GM19455 (cell line): Measurements from ENCODE around the gene ITM2B.
A peak's percentile ranks its signal among the peaks of the same experiment; 100 is the strongest.

Experiments
- ATAC-seq: cut with Tn5 transposase; IDR thresholded peaks from one replicate; pipeline ENCODE4 v1.9.1; 2021; ENCODE audit not compliant: unreplicated experiment

ITM2B gene

DNA sequence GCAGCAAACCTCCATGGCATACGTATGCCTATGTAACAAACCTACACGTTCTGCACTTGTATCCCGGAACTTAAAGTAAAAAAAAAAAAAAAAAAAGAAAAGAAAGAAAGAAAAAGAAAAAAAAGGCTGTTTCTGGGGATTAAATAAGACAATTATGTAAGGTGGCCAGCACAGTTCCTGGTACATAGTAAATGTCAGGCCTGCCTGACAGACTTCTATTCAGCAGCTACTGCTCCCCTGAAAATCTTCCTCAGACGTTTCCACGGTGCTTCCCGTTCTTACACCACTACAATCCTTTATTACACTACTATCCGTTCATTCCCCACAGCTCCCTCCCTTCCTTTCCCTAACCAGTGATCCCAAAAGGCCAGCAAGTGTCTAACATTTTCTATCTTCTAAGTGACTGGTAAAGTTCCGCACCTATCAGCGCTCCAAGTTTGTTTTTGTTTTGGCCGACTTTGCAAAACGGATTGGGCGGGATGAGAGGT lies 69.9 kb downstream of the ITM2B start:
- peak; percentile 14 for ATAC-seq

DNA sequence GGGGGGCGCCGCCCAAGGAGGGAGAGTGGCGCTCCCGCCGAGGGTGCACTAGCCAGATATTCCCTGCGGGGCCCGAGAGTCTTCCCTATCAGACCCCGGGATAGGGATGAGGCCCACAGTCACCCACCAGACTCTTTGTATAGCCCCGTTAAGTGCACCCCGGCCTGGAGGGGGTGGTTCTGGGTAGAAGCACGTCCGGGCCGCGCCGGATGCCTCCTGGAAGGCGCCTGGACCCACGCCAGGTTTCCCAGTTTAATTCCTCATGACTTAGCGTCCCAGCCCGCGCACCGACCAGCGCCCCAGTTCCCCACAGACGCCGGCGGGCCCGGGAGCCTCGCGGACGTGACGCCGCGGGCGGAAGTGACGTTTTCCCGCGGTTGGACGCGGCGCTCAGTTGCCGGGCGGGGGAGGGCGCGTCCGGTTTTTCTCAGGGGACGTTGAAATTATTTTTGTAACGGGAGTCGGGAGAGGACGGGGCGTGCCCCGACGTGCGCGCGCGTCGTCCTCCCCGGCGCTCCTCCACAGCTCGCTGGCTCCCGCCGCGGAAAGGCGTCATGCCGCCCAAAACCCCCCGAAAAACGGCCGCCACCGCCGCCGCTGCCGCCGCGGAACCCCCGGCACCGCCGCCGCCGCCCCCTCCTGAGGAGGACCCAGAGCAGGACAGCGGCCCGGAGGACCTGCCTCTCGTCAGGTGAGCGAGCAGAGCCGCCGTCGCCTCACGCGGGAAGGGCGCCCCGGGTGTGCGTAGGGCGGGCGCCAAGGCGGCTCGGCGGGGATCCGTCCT lies 70.5 kb downstream of the ITM2B start, which contains the start of gene RB1:
RB1 (plus strand) TSS at position 393 of the 784 bp plus-strand sequence; CDS start at position 555, 162 bp downstream.
- ATAC-seq: peak; percentile 72

- peak; percentile 60 for ATAC-seq
Measured at GRCh38 chr13:48304143-48304876, 71.3 kb downstream of the ITM2B start.

GRCh38 chr13:48311223-48311622 lies 78.2 kb downstream of the ITM2B start:
- ATAC-seq: no peak

DNA sequence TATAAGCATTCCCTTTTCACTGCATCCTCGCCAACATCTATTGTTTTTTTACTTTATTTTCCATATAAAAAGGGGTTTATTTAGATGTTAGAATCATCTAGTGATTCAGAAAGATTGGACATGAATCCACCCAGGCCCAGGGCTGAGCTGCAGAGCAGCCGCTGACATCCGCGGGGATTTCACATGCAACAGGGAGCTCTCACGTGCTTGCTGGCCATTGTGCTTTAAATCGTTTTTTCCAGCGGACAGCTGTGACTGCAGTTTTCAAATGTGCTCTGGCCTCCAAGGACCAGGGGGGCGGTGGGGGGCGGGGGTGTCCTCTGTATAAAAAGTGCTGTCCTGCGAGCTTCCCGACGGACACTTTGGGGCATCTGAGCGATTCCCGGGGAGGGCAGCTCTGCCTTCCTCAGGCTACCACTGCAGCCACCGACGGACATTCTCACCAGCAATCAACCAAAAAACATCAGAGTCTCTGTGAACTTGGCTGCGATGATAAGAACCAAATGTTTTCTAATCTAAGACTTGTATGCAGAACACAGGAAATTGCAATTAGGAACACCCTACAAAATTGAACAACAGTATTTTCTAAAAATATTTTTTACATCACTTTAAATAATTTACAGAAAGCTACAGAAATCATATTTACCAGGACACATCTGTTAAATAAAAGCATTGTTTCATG lies 83.1 kb downstream of the ITM2B start:
- ATAC-seq: no peak

DNA sequence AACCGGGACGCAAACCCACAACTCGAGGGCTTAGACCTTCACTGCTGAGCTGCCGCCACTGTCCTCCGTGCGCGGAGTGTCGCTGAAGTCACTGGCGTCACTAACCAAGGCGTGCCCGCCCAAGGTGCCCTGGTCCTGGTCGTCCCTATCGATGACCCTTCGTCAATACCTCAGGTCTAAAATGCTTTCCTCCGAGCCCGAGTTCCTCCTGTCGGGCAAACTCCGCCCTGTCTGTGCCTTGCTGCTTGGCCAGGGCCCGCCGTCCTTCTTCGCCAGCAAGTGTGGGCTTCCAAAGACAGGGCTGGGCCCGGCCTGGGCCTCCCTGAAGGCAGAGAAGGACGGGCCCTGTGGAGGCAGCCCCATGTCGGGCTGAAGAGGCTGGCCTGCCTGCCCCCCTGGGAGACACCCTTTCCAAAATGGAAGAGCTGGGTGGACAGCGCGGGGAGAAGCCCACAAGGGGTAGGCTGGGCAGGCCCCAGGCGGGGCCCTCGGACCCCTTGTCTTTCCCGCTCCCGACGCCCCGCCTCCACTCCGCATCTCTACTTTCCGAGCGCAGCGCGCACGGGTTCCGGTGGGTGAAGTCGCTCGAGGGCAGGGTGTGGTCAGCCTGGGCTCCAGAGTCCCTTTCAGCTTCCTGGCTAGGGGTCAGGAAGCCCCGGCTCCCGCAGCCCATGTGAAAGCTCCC lies 84.0 kb downstream of the ITM2B start:
- no peak for ATAC-seq

DNA sequence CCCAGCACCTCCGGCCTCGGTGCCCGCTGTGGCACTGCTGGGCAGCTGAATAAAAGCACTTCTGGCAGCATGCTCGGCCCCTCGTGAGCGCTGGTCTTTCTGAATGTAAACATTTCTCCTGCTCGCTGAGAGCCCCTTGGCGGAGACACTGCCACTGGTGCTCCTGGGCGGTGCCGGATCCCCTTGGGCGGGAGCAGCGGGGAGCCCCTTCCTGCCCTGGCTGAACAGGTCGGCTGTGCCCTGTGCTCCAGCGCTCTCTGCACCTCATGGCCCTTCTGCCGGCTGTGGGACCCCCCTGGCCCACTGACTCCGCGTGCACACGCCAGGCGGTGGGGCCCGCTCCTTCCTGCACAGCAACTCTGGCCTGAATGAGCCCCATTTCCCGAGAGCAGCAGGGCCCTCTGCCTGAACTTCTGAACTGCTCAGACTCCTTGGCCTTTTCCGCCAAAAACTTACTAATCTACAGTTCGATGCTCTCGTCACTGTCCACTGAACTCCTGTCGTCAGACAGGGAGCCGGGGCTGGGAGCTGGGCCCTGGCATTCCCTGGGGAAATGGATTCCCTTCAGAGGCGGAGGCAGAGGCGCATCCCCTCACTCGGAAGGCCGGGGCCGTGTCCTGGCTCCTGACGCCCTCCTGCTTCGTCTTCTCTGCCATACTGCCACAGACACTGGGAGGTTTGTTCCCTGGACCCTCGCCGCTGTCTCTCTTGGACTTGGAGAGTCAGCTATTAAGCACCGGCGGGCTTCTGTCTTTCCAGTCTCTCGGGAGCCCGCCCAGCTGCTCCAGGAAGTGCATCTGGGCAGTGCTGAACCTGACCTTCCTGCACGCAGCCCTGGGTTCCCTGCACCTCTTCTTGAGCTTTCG lies 84.7 kb downstream of the ITM2B start:
- no peak for ATAC-seq

DNA sequence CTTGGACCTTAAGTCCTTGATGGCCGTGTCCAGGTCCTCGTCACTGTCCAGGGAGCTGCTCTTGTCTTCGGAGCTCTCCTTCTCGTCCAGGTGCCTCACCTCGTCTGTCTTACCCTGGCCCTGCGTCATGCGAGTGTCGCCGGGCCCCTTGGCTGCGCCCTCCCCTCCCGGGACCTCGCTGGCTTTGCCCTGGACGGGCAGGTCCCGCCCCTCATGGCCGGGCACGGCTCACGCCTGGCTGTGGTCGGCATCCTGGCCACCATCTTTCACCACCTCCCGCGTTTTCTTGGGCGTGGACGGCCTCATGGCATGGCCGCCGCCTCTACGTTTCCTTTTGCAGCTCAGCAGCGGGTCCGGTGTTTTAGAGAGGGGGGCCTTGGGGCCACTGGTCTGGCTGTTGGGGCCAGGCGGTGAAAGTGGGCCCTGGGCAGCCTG lies 85.4 kb downstream of the ITM2B start:
- no peak for ATAC-seq

GRCh38 chr13:48318821-48319511 lies 86.0 kb downstream of the ITM2B start:
- no peak for ATAC-seq
